WTC11 (cell line): ENCODE measurements around the gene MAS1L.

Source experiments
- CTCF ChIP-seq: fragments of 200-600 bp; IDR thresholded peaks from 2 replicates; pipeline ENCODE4 v1.8.0; 2022; ENCODE audit warnings: antibody characterized with exemption
- E2F4 ChIP-seq: sonication (generic); formaldehyde crosslinking; IDR thresholded peaks from 2 replicates; pipeline ENCODE4 v1.8.1; 2022; ENCODE audit warnings: low read depth, mild to moderate bottlenecking, moderate library complexity, missing genetic modification reagents, borderline replicate concordance
- GABPB1 ChIP-seq: sonication (generic); formaldehyde crosslinking; IDR thresholded peaks from 2 replicates; pipeline ENCODE4 v1.8.1; 2023; ENCODE audit warnings: mild to moderate bottlenecking, missing genetic modification reagents
- MAX ChIP-seq: sonication (generic); formaldehyde crosslinking; IDR thresholded peaks from 2 replicates; pipeline ENCODE4 v1.8.0; 2022; ENCODE audit warnings: mild to moderate bottlenecking, missing genetic modification reagents
- MXD4 ChIP-seq: fragments of 250-450 bp; sonication (Bioruptor Pico); IDR thresholded peaks from 2 replicates; pipeline ENCODE4 v1.8.0; 2021; ENCODE audit warnings: mild to moderate bottlenecking, moderate library complexity, borderline replicate concordance
- NFYB ChIP-seq: sonication (generic); formaldehyde crosslinking; conservative IDR thresholded peaks from 2 replicates; pipeline ENCODE4 v1.8.0; 2022; ENCODE audit warnings: low read depth, missing genetic modification reagents
- NR2C2 ChIP-seq: sonication (generic); formaldehyde crosslinking; IDR thresholded peaks from 2 replicates; pipeline ENCODE4 v1.8.0; 2022; ENCODE audit warnings: mild to moderate bottlenecking, missing genetic modification reagents
- NR3C1 ChIP-seq: sonication (generic); formaldehyde crosslinking; conservative IDR thresholded peaks from 2 replicates; pipeline ENCODE4 v1.8.1; 2023; ENCODE audit warnings: low read depth, mild to moderate bottlenecking, missing genetic modification reagents
- STAT6 ChIP-seq: sonication (generic); formaldehyde crosslinking; conservative IDR thresholded peaks from 2 replicates; pipeline ENCODE4 v1.8.1; 2023; ENCODE audit warnings: mild to moderate bottlenecking, low read depth, missing genetic modification reagents, moderate library complexity
- TEAD1 ChIP-seq: sonication (generic); formaldehyde crosslinking; IDR thresholded peaks from 2 replicates; pipeline ENCODE4 v1.8.0; 2022; ENCODE audit warnings: mild to moderate bottlenecking, missing genetic modification reagents
- TEAD4 ChIP-seq: sonication (generic); formaldehyde crosslinking; IDR thresholded peaks from 2 replicates; pipeline ENCODE4 v1.8.0; 2022; ENCODE audit warnings: mild to moderate bottlenecking, missing genetic modification reagents

- TF ChIP-seq TEAD1 (CRISPR knock-in tag), result no peak
- no peak for TF ChIP-seq NR2C2
- TF ChIP-seq GABPB1 (CRISPR knock-in tag), result no peak
- no peak for TF ChIP-seq CTCF
- no peak for TF ChIP-seq NFYB
- no peak for TF ChIP-seq STAT6 (CRISPR knock-in tag)
- no peak for TF ChIP-seq E2F4 (CRISPR knock-in tag)
- no peak for TF ChIP-seq TEAD4 (CRISPR knock-in tag)
- no peak for TF ChIP-seq MAX (CRISPR knock-in tag)
- TF ChIP-seq MXD4 (CRISPR knock-in tag), result no peak
- TF ChIP-seq NR3C1 (CRISPR knock-in tag), result no peak
Observed at GRCh38 chr6:29451471-29452193, 36.1 kb downstream of the MAS1L start.
